Muscle layer of duodenum (tissue), 2 donors: ENCODE data around the gene ZNF626.
"Not testable (repeated sequence)": the region's sequence is repeated elsewhere in the genome, so short reads cannot be mapped to it uniquely, and the experiment has no call there.

ENCODE experiments used
- H3K27ac ChIP-seq: one replicate; pipeline ENCODE4 v1.7.0; 2013; ENCODE audit warnings: mild to moderate bottlenecking, low read length
- H3K27me3 ChIP-seq: one replicate; pipeline ENCODE4 v1.7.0; 2013; ENCODE audit warnings: low read depth, mild to moderate bottlenecking, control low read depth, low read length
- H3K36me3 ChIP-seq, 2 donors: one replicate each; pipeline ENCODE4 v1.7.0; 2013; ENCODE audit warnings: low read length in 2 of 2, control low read depth in 1 of 2, mild to moderate bottlenecking in 1 of 2; ENCODE audit not compliant: insufficient read depth in 2 of 2, control insufficient read depth in 1 of 2
- H3K4me1 ChIP-seq, 2 donors: one replicate each; pipeline ENCODE4 v1.7.0; 2013; ENCODE audit warnings: low read length in 2 of 2, mild to moderate bottlenecking in 2 of 2, control low read depth in 1 of 2, moderate library complexity in 1 of 2; ENCODE audit not compliant: insufficient read depth in 2 of 2, control insufficient read depth in 1 of 2
- H3K4me3 ChIP-seq, 2 donors: one replicate each; pipeline ENCODE4 v1.7.0; 2013; ENCODE audit warnings: low read length in 2 of 2, low read depth in 1 of 2, mild to moderate bottlenecking in 1 of 2
- H3K9me3 ChIP-seq, 2 donors: one replicate each; pipeline ENCODE4 v1.7.0; 2013; ENCODE audit warnings: low read length in 2 of 2, control low read depth in 1 of 2, mild to moderate bottlenecking in 1 of 2; ENCODE audit not compliant: control insufficient read depth in 1 of 2
- donor health status: healthy.

The ZNF626 gene

DNA sequence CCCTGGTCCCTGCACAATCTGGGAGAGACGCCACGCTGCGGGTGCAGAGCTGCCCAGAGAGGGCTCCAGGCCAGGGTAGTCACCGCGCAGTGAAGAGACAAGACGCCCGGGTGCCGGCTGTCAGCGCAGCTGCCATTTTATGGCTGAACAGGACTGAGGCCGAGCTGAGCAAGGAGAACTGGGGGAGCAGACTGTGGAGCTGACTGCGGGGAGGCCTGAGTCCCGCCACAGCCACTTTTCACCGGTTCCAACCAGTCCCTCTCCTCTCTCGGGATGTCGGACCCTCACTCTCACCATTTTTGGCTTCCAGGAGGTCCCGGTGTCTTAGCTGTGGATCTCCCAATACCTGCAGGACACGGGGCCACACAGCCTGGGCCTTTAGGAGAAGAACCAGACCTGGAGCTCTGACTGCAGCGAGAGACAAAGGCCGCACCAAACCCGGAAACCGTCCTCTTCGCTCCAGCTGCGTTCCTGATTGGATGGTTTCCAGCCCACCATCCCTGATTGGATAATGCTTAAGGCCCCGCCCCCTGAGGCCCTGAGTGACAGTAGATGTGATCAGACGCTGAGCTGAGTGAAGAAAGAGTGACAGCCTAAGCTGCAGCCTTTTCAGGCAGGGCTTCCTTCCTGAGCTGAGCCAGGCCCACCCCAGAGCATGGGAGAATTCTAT lies at the start of gene ZNF626:
Gene ZNF626 (minus strand): TSS at position 422 of the 670 bp plus-strand sequence. CDS start 125 bp downstream, at position 297.
- H3K4me3 ChIP-seq = peak within 1 kb of the TSS; percentile 72 to 75
- peak within 1 kb of the TSS; percentile 88 for H3K27ac ChIP-seq
- peaks cover 0 to 15% of the 10 kb centered on the region in 2 donors for H3K36me3 ChIP-seq
- H3K27me3 ChIP-seq = no peaks in the 10 kb centered on the region
- H3K4me1 ChIP-seq = peaks cover 0 to 23% of the 10 kb centered on the region in 2 donors
- H3K9me3 ChIP-seq = no peaks in the 10 kb centered on the region

DNA sequence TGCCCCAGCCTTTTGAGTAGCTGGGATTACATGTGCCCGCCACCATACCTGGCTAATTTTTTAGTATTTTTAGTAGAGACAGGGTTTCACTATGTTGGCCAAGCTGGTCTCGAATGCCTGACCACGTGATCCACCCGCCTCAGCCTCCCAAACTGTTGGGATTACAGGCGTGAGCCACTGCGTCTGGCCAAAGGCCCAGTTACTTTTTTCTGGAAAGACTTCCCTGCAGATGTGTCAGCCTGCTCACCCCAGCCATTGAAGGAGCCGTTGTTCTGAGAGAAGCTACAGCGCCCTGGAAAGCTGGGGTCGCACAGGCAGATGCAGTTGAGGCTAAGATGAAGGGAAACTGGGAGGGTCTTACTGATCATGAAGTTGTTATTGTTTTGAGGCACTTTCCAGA lies 7.9 kb upstream of the ZNF626 start:
- Histone ChIP-seq H3K27me3 (no peaks in the 10 kb centered on the region), H3K27ac (no peak overlapping the region), H3K4me1 (no peaks in the 10 kb centered on the region), H3K4me3 (no peak overlapping the region), H3K36me3 (no peaks in the 10 kb centered on the region), H3K9me3 (no peaks in the 10 kb centered on the region)

- Histone ChIP-seq H3K4me1 (no peaks in the 10 kb centered on the region), H3K9me3 (no peaks in the 10 kb centered on the region), H3K27ac (no peak overlapping the region), H3K36me3 (no peaks in the 10 kb centered on the region), H3K4me3 (no peak overlapping the region), H3K27me3 (no peaks in the 10 kb centered on the region)
These were observed 5.9 kb upstream of the ZNF626 start for GRCh38 chr19:20667281-20667680.

DNA sequence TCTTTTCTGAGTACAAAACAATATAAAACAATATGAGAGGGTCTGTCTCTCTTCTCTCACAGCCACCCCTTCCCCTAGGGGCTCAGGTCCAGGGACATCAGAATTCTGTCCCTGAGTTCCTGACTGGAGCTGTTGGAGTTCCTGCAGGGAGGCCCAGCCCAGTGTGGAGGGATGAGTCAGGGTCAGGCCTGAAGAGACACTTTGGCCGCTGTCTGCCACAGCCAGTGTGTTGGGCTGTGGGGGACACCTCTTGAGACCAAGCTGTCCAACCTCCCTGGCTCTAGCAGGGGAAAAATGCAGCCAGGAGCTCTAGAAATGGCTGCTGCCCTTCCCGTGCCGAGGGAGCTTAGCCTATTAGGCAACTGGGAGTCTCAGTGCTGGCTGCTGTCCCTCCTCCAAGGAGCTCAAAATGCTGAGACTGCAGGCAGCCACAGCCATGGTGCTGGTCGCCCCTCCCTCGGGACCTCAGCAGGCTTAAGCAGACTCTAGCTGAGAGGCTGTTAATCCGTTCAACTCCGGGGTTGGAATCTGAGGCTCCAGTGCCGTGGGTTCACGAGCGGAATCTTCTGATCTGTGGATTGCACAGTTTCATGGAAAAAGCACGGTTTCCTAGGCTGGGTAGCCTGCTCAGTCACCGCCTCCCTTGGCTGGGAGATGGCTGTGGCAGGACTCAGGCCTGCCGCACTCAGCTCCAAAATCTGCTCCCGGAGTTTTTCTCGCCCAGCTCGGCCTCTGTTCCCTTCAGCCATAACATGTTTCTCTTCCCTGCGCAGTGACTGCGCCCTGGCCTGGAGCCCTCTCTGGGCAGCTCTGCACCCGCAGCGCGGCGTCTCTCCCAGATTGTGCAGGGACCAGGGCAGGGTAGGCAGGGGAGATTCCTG lies 3.8 kb upstream of the ZNF626 start:
- no peaks in the 10 kb centered on the region for H3K27me3 ChIP-seq
- H3K4me3 ChIP-seq = peak overlapping the region in 1 of 2 donors; percentile 43
- no peaks in the 10 kb centered on the region for H3K4me1 ChIP-seq
- no peaks in the 10 kb centered on the region for H3K36me3 ChIP-seq
- no peaks in the 10 kb centered on the region for H3K9me3 ChIP-seq
- H3K27ac ChIP-seq = peak overlapping the region; percentile 8

GRCh38 chr19:20664475-20664874 lies 3.1 kb upstream of the ZNF626 start:
- not testable (repeated sequence) for H3K36me3 ChIP-seq, H3K27me3 ChIP-seq, H3K4me1 ChIP-seq, H3K9me3 ChIP-seq
- H3K4me3 ChIP-seq = peak overlapping the region in 1 of 2 donors; percentile 43
- H3K27ac ChIP-seq = peak overlapping the region; percentile 8

DNA sequence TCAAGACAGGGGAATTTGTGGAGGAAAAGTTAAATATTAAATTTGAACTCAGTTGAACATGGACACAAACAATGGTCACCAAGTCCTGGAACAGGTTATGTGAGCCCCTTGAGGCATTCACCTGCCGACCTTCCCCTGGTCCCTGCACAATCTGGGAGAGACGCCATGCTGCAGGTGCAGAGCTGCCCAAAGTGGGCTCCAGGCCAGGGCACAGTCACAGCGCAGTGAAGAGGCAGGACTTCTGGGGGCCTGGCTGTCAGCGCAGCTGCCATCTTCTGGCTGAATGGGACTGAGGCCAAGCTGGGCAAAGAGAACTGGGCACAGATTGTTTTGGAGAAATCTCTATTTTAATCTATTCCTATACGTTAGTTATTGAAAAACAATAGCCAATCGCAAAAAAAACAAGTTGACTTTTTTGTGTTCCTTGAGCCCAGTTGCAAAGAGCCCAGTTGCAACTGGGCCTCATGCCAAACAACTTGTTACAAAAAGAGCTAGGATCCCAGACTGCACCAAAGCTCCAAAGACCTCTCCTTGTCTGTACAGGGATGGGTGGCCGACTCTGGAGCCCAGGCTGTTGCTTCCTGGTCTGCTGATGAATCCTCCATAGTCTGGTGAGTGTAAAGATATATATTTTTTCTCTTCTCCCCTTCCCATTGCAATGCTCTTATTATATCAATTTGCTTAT lies 1.2 kb upstream of the ZNF626 start:
- peaks cover 0 to 8% of the 10 kb centered on the region in 2 donors for H3K36me3 ChIP-seq
- H3K27ac ChIP-seq = no peak overlapping the region
- H3K27me3 ChIP-seq = no peaks in the 10 kb centered on the region

GRCh38 chr19:20660473-20661140 lies 764 bp downstream of the ZNF626 start:
- peaks cover 0 to 23% of the 10 kb centered on the region in 2 donors for H3K4me1 ChIP-seq
- peak overlapping the region; percentile 88 for H3K27ac ChIP-seq
- no peaks in the 10 kb centered on the region for H3K27me3 ChIP-seq
- H3K4me3 ChIP-seq = peak overlapping the region; percentile 72 to 75
- H3K36me3 ChIP-seq = peaks cover 0 to 15% of the 10 kb centered on the region in 2 donors
- no peaks in the 10 kb centered on the region for H3K9me3 ChIP-seq

More for the DNA sequence above, 1.2 kb upstream of the ZNF626 start:
- peaks cover 0 to 21% of the 10 kb centered on the region in 2 donors for H3K4me1 ChIP-seq
- H3K4me3 ChIP-seq = no peak overlapping the region
- H3K9me3 ChIP-seq = no peaks in the 10 kb centered on the region

GRCh38 chr19:20640545-20640944 lies 20.8 kb downstream of the ZNF626 start:
- Histone ChIP-seq H3K4me1 (no peaks in the 10 kb centered on the region), H3K36me3 (peaks cover 5 to 78% of the 10 kb centered on the region in 2 donors), H3K4me3 (no peak overlapping the region), H3K9me3 (peaks cover 6 to 32% of the 10 kb centered on the region in 2 donors), H3K27me3 (no peaks in the 10 kb centered on the region), H3K27ac (no peak overlapping the region)

GRCh38 chr19:20640023-20640422 lies 21.3 kb downstream of the ZNF626 start:
- H3K4me1 ChIP-seq = no peaks in the 10 kb centered on the region
- no peaks in the 10 kb centered on the region for H3K27me3 ChIP-seq
- peaks cover 7 to 79% of the 10 kb centered on the region in 2 donors for H3K36me3 ChIP-seq
- H3K27ac ChIP-seq = no peak overlapping the region
- no peak overlapping the region for H3K4me3 ChIP-seq
- H3K9me3 ChIP-seq = peaks cover 9 to 35% of the 10 kb centered on the region in 2 donors

GRCh38 chr19:20624560-20624959 lies 36.8 kb downstream of the ZNF626 start:
- not testable (repeated sequence) for H3K4me1 ChIP-seq, H3K27ac ChIP-seq, H3K27me3 ChIP-seq
- Histone ChIP-seq H3K36me3 (peaks cover 0 to 21% of the 10 kb centered on the region in 2 donors), H3K4me3 (peak overlapping the region in 1 of 2 donors; percentile 50), H3K9me3 (peaks cover 23 to 47% of the 10 kb centered on the region in 2 donors)
